Activated CD8-positive, alpha-beta T cell treated with anti-CD3 and anti-CD28 coated beads for 36 hours (primary cell): ENCODE measurements around the gene PRICKLE4. TPM values are rescaled to one million over a fixed set of nuclear protein-coding genes. Genes with fewer than 3 reads are reported as not detected.
A peak's percentile ranks its signal among the peaks of the same experiment; 100 is the strongest.

Source experiments
- ATAC-seq: fragments of 200-7000 bp; cut with Tn5 transposase; one replicate; pipeline ENCODE4 v1.10.0; 2021; ENCODE audit warnings: mild to moderate bottlenecking, moderate library complexity
- CTCF ChIA-PET: fragments of 350-600 bp; sonication (Branson Sonifier 250); formaldehyde crosslinking; loops from one replicate; lab custom pipeline; 2021; ENCODE audit warnings: antibody characterized with exemption; lab: Charles Lee
- POLR2A ChIA-PET: fragments of 350-600 bp; sonication (Branson Sonifier 250); formaldehyde crosslinking; loops from one replicate; lab custom pipeline; 2021; ENCODE audit warnings: antibody characterized with exemption; lab: Charles Lee
- DNase-seq: peaks from one replicate; pipeline ENCODE4 v3.0.0-alpha.2; 2020
- H3K27ac Mint-ChIP-seq: one replicate; pipeline ENCODE4 v1.8.0; 2021; ENCODE audit warnings: mild to moderate bottlenecking, mixed read lengths
- H3K27me3 Mint-ChIP-seq: one replicate; pipeline ENCODE4 v1.8.0; 2021; ENCODE audit warnings: mixed read lengths
- H3K36me3 Mint-ChIP-seq: one replicate; pipeline ENCODE4 v1.8.0; 2021; ENCODE audit warnings: low read depth, mixed read lengths
- H3K4me1 Mint-ChIP-seq: one replicate; pipeline ENCODE4 v1.8.0; 2021; ENCODE audit warnings: low read depth, mixed read lengths
- H3K4me3 Mint-ChIP-seq: one replicate; pipeline ENCODE4 v1.8.0; 2021; ENCODE audit warnings: mild to moderate bottlenecking, moderate library complexity, mixed read lengths
- H3K9me3 Mint-ChIP-seq: one replicate; pipeline ENCODE4 v1.8.0; 2021; ENCODE audit warnings: mixed read lengths
- intact Hi-C: fragments of 100-400 bp; cut with micrococcal nuclease; formaldehyde crosslinking; loops from one replicate; pipeline ENCODE4 v1.10.0; 2022
- total RNA-seq, 2 experiments: library from RNA; stranded (reverse); gene quantifications; one replicate each; pipeline ENCODE4 v1.2.3, GENCODE V29; 2021
- TF ChIP-seq, protein P1 (sequence below): fragments of 200-600 bp; IDR thresholded peaks from one replicate; pipeline ENCODE4 v1.8.0; 2022; ENCODE audit warnings: antibody characterized with exemption, mild to moderate bottlenecking

Gene PRICKLE4
- total RNA-seq, 2 experiments from 2014 or later, result not detected

DNA sequence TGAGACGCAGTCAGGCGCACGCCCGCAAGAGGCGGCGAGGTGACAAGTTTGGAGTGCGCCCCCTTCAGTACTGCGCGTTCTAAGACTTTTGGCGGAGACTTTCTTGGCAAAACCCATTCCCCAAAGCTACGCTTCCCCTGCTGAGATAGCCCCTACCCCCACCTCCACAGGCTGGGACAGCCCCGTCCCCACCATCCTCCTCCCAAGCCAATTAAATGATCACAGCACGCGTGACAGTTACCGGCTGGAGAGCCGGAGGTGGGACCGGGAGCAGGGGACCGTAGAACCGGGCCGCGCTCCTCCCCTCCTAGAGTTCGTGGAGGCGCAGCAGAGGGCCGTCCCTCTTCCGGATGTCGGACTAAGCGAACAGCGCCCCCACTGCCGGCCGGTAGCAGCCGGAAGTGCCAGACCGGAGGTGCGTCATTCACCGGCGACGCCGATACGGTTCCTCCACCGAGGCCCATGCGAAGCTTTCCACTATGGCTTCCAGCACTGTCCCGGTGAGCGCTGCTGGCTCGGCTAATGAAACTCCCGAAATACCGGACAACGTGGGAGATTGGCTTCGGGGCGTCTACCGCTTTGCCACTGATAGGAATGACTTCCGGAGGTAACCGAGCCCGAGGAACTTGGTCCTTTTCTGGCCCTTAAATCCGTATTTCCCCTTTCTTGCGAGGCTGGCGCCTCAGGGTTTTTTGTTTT lies 6.8 kb downstream of the PRICKLE4 start, which contains the start of gene TOMM6:
Gene TOMM6, plus strand, starts transcription at position 476 of the 699 bp plus-strand sequence. Its CDS starts 4 bp downstream, at position 480.
- DNase-seq, result peak; percentile 97
- no peaks in the 10 kb centered on the region for H3K27me3 Mint-ChIP-seq
- peaks cover 34% of the 10 kb centered on the region for H3K36me3 Mint-ChIP-seq
- intact Hi-C loops, result loop anchor here (2.0 to 10.0 kb wide), 2 partner anchors 137 to 259 kb away; partner anchors contain the start of genes BYSL and MED20
- TF ChIP-seq, protein P1, sequence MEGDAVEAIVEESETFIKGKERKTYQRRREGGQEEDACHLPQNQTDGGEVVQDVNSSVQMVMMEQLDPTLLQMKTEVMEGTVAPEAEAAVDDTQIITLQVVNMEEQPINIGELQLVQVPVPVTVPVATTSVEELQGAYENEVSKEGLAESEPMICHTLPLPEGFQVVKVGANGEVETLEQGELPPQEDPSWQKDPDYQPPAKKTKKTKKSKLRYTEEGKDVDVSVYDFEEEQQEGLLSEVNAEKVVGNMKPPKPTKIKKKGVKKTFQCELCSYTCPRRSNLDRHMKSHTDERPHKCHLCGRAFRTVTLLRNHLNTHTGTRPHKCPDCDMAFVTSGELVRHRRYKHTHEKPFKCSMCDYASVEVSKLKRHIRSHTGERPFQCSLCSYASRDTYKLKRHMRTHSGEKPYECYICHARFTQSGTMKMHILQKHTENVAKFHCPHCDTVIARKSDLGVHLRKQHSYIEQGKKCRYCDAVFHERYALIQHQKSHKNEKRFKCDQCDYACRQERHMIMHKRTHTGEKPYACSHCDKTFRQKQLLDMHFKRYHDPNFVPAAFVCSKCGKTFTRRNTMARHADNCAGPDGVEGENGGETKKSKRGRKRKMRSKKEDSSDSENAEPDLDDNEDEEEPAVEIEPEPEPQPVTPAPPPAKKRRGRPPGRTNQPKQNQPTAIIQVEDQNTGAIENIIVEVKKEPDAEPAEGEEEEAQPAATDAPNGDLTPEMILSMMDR, result peak; percentile 86
- peak within 1 kb of the TSS; percentile 97 for H3K27ac Mint-ChIP-seq
- H3K9me3 Mint-ChIP-seq, result no peaks in the 10 kb centered on the region
- H3K4me3 Mint-ChIP-seq, result peak within 1 kb of the TSS; percentile 91
- POLR2A ChIA-PET, result interaction anchor here (0.6 to 4.8 kb wide), 17 partner anchors 8 to 317 kb away, joined by 3 to 49 read pairs (median 5); partner anchors contain the start of genes BYSL, MED20, TAF8 and TFEB
- peaks cover 19% of the 10 kb centered on the region for H3K4me1 Mint-ChIP-seq
- peak; percentile 86 for ATAC-seq
- CTCF ChIA-PET, result interaction anchor here (0.6 to 12.8 kb wide), 44 partner anchors 8 to 760 kb away, joined by 3 to 214 read pairs (median 4); partner anchors contain the start of genes BYSL, MED20, TAF8 and USP49

DNA sequence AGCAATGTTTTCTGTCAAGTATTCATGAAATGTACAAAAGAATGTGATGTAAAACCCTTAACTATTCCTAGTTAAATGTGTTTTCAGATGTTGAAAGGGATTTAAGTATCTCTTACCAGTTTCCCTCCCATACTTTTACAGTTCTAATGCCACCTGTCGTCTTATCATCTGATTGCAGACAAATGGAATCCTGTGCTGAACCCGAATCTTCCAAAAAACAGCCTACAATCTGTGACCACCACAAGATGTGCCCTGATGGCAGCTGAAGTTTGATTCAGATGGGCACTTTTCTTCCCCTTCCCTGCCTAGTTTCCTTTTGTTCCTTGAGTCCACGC lies 8.8 kb downstream of the PRICKLE4 start:
- intact Hi-C loops, result loop anchor here (10.0 kb wide), 1 partner anchor 135 kb away; the partner anchor contains the start of genes BYSL and MED20
- CTCF ChIA-PET, result interaction anchor here (1.1 to 12.8 kb wide), 2 partner anchors 120 to 257 kb away, joined by 3 to 214 read pairs; partner anchors contain the start of gene TAF8

DNA sequence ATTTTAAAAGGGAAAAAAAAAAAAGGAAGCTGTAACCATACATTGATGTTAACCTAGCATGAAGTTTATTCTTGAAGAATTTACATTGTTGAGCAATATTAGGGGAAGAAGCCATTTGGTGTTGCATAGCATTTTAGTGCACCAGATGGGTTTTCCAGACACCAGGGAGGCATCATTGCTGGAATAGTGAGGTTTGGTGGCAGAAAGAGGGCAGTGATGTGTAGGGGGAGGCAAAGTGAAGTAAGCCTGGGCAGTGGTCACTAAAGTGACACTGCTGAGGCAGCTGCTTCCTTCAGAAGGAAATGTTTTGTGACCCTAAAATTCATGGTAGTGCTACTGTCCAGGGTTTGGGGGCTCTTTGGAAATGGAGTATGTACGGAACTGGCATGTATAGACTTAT lies 9.5 kb downstream of the PRICKLE4 start:
- Mint-ChIP-seq H3K9me3 (no peaks in the 10 kb centered on the region), H3K27me3 (no peaks in the 10 kb centered on the region), H3K36me3 (peaks cover 38% of the 10 kb centered on the region), H3K4me3 (peak overlapping the region; percentile 24), H3K27ac (peak overlapping the region; percentile 62), H3K4me1 (peaks cover 22% of the 10 kb centered on the region)
- CTCF ChIA-PET, result interaction anchor here (1.1 to 12.8 kb wide), 3 partner anchors 11 to 256 kb away, joined by 3 to 214 read pairs (median 6); partner anchors contain the start of gene TAF8
- TF ChIP-seq, protein P1, result no peak
- ATAC-seq (no peak), DNase-seq (no peak)
- intact Hi-C loops, result no loop called here
- POLR2A ChIA-PET, result interaction anchor here (0.7 to 1.2 kb wide), 2 partner anchors 41 to 334 kb away, joined by 3 to 4 read pairs; no protein-coding TSS in a partner anchor

More for the DNA sequence above, 8.8 kb downstream of the PRICKLE4 start:
- Mint-ChIP-seq H3K27me3 (no peaks in the 10 kb centered on the region), H3K9me3 (no peaks in the 10 kb centered on the region), H3K27ac (peak overlapping the region; percentile 62), H3K4me1 (peaks cover 22% of the 10 kb centered on the region), H3K4me3 (peak overlapping the region; percentile 91), H3K36me3 (peaks cover 38% of the 10 kb centered on the region)
- POLR2A ChIA-PET, result no interaction called here
- TF ChIP-seq, protein P1, result no peak
- DNase-seq, result no peak
- ATAC-seq, result no peak

DNA sequence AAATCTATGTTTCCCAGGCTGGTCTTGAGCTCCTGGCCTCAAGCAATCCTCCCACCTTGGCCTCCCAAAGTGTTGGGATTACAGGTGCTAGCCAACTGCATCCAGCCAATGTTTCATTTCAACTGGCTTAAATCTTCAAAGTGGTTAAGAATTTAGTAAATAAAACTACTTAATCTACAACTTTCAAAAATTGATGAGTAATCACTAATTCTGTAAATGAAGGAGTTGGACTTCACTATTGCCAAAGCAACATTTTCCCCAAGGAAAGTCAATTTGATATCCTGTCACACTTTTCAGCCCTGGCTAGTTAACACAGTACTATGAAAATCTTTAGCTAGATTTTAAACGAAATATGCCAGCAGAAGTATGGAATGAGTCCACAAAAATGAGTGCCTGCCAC lies 10.7 kb downstream of the PRICKLE4 start:
- Mint-ChIP-seq H3K27me3 (no peaks in the 10 kb centered on the region), H3K4me1 (peaks cover 18% of the 10 kb centered on the region), H3K9me3 (no peaks in the 10 kb centered on the region), H3K27ac (no peak overlapping the region), H3K36me3 (peaks cover 38% of the 10 kb centered on the region), H3K4me3 (no peak overlapping the region)
- DNase-seq (no peak), ATAC-seq (no peak)
- intact Hi-C loops, result no loop called here
- ChIA-PET CTCF (interaction anchor here (0.8 to 12.8 kb wide), 6 partner anchors 10 to 423 kb away, joined by 3 to 214 read pairs (median 4); partner anchors contain the start of gene TAF8), POLR2A (interaction anchor here (1.2 kb wide), 1 partner anchor 40 kb away, joined by 3 read pairs; no protein-coding TSS in a partner anchor)
- TF ChIP-seq, protein P1, result no peak
